Vagina (tissue), 2 donors: ENCODE measurements around the gene PAFAH1B2.
"Not testable (repeated sequence)": the region's sequence is repeated elsewhere in the genome, so short reads cannot be mapped to it uniquely, and the experiment has no call there.

Source experiments
- POLR2A ChIP-seq, 2 donors: fragments of 450-650 bp; IDR thresholded peaks; one replicate each; pipeline ENCODE4 v1.6.1; 2017; ENCODE audit warnings: antibody characterized with exemption in 2 of 2, mild to moderate bottlenecking in 2 of 2, moderate library complexity in 2 of 2
- TF ChIP-seq, protein P1 (sequence below), 3 experiments: fragments of 450-650 bp in 2 of 3; fragments of 200-600 bp in 1 of 3; sonication (generic) in 1 of 3; IDR thresholded peaks; one replicate each; pipeline ENCODE4 v1.5.1; 2017 to 2019; ENCODE audit warnings: antibody characterized with exemption in 3 of 3, mild to moderate bottlenecking in 2 of 3, moderate library complexity in 2 of 3

DNA sequence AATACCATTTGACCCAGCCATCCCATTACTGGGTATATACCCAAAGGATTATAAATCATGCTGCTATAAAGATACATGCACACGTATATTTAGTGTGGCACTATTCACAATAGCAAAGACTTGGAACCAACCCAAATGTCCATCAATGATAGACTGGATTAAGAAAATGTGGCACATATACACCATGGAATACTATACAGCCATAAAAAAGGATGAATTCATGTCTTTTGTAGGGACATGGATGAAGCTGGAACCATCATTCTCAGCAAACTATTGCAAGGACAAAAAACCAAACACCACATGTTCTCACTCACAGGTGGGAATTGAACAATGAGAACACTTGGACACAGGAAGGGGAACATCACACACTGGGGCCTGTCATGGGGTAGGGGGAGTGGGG, 31.1 kb upstream of the PAFAH1B2 start:
- TF ChIP-seq POLR2A (IDR thresholded peaks at IDR 0.05) = not testable (repeated sequence)
- TF ChIP-seq, protein P1, sequence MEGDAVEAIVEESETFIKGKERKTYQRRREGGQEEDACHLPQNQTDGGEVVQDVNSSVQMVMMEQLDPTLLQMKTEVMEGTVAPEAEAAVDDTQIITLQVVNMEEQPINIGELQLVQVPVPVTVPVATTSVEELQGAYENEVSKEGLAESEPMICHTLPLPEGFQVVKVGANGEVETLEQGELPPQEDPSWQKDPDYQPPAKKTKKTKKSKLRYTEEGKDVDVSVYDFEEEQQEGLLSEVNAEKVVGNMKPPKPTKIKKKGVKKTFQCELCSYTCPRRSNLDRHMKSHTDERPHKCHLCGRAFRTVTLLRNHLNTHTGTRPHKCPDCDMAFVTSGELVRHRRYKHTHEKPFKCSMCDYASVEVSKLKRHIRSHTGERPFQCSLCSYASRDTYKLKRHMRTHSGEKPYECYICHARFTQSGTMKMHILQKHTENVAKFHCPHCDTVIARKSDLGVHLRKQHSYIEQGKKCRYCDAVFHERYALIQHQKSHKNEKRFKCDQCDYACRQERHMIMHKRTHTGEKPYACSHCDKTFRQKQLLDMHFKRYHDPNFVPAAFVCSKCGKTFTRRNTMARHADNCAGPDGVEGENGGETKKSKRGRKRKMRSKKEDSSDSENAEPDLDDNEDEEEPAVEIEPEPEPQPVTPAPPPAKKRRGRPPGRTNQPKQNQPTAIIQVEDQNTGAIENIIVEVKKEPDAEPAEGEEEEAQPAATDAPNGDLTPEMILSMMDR (IDR thresholded peaks at IDR 0.05) = not testable (repeated sequence)
